WTC11 (cell line): ENCODE data around the gene ZNF555. TPM values are rescaled to one million over a fixed set of nuclear protein-coding genes. Genes with fewer than 3 reads are reported as not detected.

Source experiments
- ATAC-seq: fragments of 200-7000 bp; cut with Tn5 transposase; 2 replicates; pipeline ENCODE4 v1.10.0; 2021; ENCODE audit warnings: mild to moderate bottlenecking, moderate library complexity
- CTCF ChIA-PET: fragments of 300-600 bp; sonication (Branson Sonifier 250); formaldehyde crosslinking; loops from one replicate; lab custom pipeline; 2021; ENCODE audit warnings: antibody characterized with exemption; lab: Charles Lee
- POLR2A ChIA-PET: fragments of 350-600 bp; sonication (Branson Sonifier 250); formaldehyde crosslinking; loops from one replicate; lab custom pipeline; 2021; ENCODE audit warnings: antibody characterized with exemption; lab: Charles Lee
- DNase-seq: peaks from one replicate; pipeline ENCODE4 v3.0.0; 2021; ENCODE audit warnings: low spot score
- H3K27ac Mint-ChIP-seq: 2 replicates; pipeline ENCODE4 v1.8.0; 2021; ENCODE audit warnings: mixed read lengths
- H3K27me3 Mint-ChIP-seq: 2 replicates; pipeline ENCODE4 v1.8.0; 2021; ENCODE audit warnings: low read depth, mild to moderate bottlenecking, moderate library complexity, mixed read lengths
- H3K36me3 Mint-ChIP-seq: 2 replicates; pipeline ENCODE4 v1.8.0; 2021; ENCODE audit warnings: mixed read lengths
- H3K4me1 Mint-ChIP-seq: 2 replicates; pipeline ENCODE4 v1.8.0; 2022; ENCODE audit warnings: mixed read lengths
- H3K4me3 Mint-ChIP-seq: 2 replicates; pipeline ENCODE4 v1.8.0; 2021; ENCODE audit warnings: mild to moderate bottlenecking, moderate library complexity, mixed read lengths
- H3K9me3 Mint-ChIP-seq: 2 replicates; pipeline ENCODE4 v1.8.0; 2021; ENCODE audit warnings: mixed read lengths
- ATF1 ChIP-seq: sonication (generic); formaldehyde crosslinking; IDR thresholded peaks from 2 replicates; pipeline ENCODE4 v1.8.1; 2023; ENCODE audit warnings: mild to moderate bottlenecking, moderate library complexity, missing genetic modification reagents
- ESRRA ChIP-seq: sonication (generic); formaldehyde crosslinking; IDR thresholded peaks from 2 replicates; pipeline ENCODE4 v1.8.1; 2022; ENCODE audit warnings: mild to moderate bottlenecking, missing genetic modification reagents, borderline replicate concordance
- FOXJ3 ChIP-seq: sonication (generic); formaldehyde crosslinking; IDR thresholded peaks from 2 replicates; pipeline ENCODE4 v1.9.0; 2021; ENCODE audit warnings: missing genetic modification reagents, mild to moderate bottlenecking, borderline replicate concordance
- GTF2I ChIP-seq: fragments of 250-450 bp; sonication (Bioruptor Pico); conservative IDR thresholded peaks from 2 replicates; pipeline ENCODE4 v1.4.0; 2021; ENCODE audit warnings: mild to moderate bottlenecking
- HMGA2 ChIP-seq: fragments of 250-450 bp; sonication (Bioruptor Pico); IDR thresholded peaks from 2 replicates; pipeline ENCODE4 v1.4.0; 2021; ENCODE audit warnings: mild to moderate bottlenecking, moderate library complexity
- MXD4 ChIP-seq: fragments of 250-450 bp; sonication (Bioruptor Pico); IDR thresholded peaks from 2 replicates; pipeline ENCODE4 v1.8.0; 2021; ENCODE audit warnings: mild to moderate bottlenecking, moderate library complexity, borderline replicate concordance
- PRRX2 ChIP-seq: fragments of 250-450 bp; sonication (Bioruptor Pico); IDR thresholded peaks from 2 replicates; pipeline ENCODE4 v1.8.0; 2021; ENCODE audit warnings: mild to moderate bottlenecking
- total RNA-seq: library from RNA; stranded (reverse); gene quantifications from 3 replicates; pipeline ENCODE4 v1.2.3, GENCODE V29; 2021
- TF ChIP-seq, protein P1 (sequence below): fragments of 200-600 bp; IDR thresholded peaks from 2 replicates; pipeline ENCODE4 v1.8.0; 2022; ENCODE audit warnings: antibody characterized with exemption
- TF ChIP-seq, protein P2 (sequence below): sonication (generic); formaldehyde crosslinking; IDR thresholded peaks from 2 replicates; pipeline ENCODE4 v1.8.1; 2022; ENCODE audit warnings: low read depth, missing genetic modification reagents, borderline replicate concordance
- TF ChIP-seq, protein P3 (sequence below): sonication (generic); formaldehyde crosslinking; IDR thresholded peaks from 2 replicates; pipeline ENCODE4 v1.8.1; 2023; ENCODE audit warnings: mild to moderate bottlenecking, missing genetic modification reagents, moderate library complexity
- TF ChIP-seq, protein P4 (sequence below): sonication (generic); formaldehyde crosslinking; IDR thresholded peaks from 2 replicates; pipeline ENCODE4 v1.8.1; 2022; ENCODE audit warnings: low read depth, mild to moderate bottlenecking, moderate library complexity, missing genetic modification reagents, borderline replicate concordance
- TF ChIP-seq, protein P5 (sequence below): sonication (generic); formaldehyde crosslinking; IDR thresholded peaks from 2 replicates; pipeline ENCODE4 v1.8.1; 2022; ENCODE audit warnings: mild to moderate bottlenecking, moderate library complexity, missing genetic modification reagents
- TF ChIP-seq, protein P6 (sequence below): sonication (generic); formaldehyde crosslinking; IDR thresholded peaks from 2 replicates; pipeline ENCODE4 v1.8.0; 2022; ENCODE audit warnings: mild to moderate bottlenecking, missing genetic modification reagents

The ZNF555 gene
- total RNA-seq, 1 experiment from 2014 or later = 6.6 TPM

DNA sequence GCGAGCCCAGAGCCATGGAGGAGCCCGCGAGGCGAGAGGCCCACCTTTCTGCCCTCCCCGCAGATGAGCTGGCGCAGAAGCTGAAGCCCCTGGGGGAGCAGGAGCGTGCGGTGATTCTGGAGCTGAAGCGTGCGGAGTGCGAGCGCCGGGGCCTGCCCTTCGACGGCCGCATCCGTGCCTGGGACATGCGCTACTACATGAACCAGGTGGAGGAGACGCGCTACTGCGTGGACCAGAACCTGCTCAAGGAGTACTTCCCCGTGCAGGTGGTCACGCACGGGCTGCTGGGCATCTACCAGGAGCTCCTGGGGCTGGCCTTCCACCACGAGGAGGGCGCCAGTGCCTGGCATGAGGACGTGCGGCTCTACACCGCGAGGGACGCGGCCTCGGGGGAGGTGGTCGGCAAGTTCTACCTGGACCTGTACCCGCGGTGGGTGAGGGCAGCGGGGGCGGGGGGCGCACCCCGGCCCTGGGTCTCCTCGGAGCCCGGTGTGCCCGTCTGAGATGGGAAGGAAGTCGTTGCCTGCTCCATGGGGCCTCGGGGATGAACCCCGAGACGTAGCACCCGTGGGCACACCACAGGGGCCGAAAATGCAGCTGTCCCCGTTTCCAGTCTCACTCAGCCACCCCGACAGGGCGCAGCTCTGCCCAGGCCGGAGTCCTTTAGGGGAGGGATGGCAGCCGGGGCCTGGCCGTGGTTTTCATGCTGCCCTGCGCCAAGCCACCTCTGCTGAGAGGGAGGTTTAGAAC, 33.7 kb upstream of the ZNF555 start (continued):
- TF ChIP-seq, protein P1, sequence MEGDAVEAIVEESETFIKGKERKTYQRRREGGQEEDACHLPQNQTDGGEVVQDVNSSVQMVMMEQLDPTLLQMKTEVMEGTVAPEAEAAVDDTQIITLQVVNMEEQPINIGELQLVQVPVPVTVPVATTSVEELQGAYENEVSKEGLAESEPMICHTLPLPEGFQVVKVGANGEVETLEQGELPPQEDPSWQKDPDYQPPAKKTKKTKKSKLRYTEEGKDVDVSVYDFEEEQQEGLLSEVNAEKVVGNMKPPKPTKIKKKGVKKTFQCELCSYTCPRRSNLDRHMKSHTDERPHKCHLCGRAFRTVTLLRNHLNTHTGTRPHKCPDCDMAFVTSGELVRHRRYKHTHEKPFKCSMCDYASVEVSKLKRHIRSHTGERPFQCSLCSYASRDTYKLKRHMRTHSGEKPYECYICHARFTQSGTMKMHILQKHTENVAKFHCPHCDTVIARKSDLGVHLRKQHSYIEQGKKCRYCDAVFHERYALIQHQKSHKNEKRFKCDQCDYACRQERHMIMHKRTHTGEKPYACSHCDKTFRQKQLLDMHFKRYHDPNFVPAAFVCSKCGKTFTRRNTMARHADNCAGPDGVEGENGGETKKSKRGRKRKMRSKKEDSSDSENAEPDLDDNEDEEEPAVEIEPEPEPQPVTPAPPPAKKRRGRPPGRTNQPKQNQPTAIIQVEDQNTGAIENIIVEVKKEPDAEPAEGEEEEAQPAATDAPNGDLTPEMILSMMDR = no peak

DNA sequence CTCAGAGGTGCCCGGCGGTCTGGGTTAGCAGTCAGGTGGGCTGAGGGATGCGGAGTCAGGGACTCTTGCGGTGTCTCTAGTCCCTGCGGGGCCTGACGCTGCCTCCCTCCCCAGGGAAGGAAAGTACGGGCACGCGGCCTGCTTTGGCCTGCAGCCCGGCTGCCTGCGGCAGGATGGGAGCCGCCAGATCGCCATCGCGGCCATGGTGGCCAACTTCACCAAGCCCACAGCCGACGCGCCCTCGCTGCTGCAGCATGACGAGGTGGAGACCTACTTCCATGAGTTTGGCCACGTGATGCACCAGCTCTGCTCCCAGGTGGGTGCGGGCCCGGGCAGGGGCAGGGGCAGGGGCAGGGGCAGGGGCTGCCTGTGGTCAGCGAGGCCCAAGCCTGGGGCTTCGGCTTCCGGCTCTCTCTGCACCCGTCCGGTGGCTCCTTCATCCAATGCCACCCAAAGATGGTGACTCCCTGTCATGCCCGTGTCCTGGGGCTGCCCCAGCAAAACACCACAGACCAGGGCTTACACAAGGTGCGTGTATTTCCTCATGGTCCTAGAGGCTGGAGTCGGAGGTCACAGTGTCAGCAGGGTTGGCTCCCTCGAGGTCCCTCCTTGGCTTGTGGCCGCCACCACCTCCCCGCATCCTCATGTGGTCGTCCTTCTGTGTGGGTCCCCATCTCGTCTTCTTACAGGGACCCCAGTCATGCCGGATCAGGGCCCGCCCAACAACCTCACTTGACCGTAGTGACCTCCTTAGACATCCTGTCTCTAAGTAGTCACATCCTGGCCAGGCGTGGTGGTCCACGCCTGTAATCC, 32.9 kb upstream of the ZNF555 start:
- Mint-ChIP-seq H3K36me3 (peaks cover 23% of the 10 kb centered on the region), H3K27me3 (no peaks in the 10 kb centered on the region), H3K9me3 (no peaks in the 10 kb centered on the region), H3K4me3 (no peak overlapping the region), H3K4me1 (no peaks in the 10 kb centered on the region), H3K27ac (no peak overlapping the region)
- DNase-seq = no peak
- TF ChIP-seq, protein P2, sequence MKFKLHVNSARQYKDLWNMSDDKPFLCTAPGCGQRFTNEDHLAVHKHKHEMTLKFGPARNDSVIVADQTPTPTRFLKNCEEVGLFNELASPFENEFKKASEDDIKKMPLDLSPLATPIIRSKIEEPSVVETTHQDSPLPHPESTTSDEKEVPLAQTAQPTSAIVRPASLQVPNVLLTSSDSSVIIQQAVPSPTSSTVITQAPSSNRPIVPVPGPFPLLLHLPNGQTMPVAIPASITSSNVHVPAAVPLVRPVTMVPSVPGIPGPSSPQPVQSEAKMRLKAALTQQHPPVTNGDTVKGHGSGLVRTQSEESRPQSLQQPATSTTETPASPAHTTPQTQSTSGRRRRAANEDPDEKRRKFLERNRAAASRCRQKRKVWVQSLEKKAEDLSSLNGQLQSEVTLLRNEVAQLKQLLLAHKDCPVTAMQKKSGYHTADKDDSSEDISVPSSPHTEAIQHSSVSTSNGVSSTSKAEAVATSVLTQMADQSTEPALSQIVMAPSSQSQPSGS (CRISPR knock-in tag) = no peak
- TF ChIP-seq FOXJ3 (CRISPR knock-in tag) (no peak), HMGA2 (no peak), PRRX2 (CRISPR knock-in tag) (no peak), MXD4 (CRISPR knock-in tag) (no peak), ESRRA (CRISPR knock-in tag) (no peak), ATF1 (CRISPR knock-in tag) (no peak), GTF2I (CRISPR knock-in tag) (no peak)
- TF ChIP-seq, protein P3, sequence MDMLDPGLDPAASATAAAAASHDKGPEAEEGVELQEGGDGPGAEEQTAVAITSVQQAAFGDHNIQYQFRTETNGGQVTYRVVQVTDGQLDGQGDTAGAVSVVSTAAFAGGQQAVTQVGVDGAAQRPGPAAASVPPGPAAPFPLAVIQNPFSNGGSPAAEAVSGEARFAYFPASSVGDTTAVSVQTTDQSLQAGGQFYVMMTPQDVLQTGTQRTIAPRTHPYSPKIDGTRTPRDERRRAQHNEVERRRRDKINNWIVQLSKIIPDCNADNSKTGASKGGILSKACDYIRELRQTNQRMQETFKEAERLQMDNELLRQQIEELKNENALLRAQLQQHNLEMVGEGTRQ (CRISPR knock-in tag) = no peak
- TF ChIP-seq, protein P4, sequence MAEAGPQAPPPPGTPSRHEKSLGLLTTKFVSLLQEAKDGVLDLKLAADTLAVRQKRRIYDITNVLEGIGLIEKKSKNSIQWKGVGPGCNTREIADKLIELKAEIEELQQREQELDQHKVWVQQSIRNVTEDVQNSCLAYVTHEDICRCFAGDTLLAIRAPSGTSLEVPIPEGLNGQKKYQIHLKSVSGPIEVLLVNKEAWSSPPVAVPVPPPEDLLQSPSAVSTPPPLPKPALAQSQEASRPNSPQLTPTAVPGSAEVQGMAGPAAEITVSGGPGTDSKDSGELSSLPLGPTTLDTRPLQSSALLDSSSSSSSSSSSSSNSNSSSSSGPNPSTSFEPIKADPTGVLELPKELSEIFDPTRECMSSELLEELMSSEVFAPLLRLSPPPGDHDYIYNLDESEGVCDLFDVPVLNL = no peak
- TF ChIP-seq, protein P5, sequence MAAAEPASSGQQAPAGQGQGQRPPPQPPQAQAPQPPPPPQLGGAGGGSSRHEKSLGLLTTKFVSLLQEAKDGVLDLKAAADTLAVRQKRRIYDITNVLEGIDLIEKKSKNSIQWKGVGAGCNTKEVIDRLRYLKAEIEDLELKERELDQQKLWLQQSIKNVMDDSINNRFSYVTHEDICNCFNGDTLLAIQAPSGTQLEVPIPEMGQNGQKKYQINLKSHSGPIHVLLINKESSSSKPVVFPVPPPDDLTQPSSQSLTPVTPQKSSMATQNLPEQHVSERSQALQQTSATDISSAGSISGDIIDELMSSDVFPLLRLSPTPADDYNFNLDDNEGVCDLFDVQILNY (CRISPR knock-in tag) = no peak
- TF ChIP-seq, protein P6, sequence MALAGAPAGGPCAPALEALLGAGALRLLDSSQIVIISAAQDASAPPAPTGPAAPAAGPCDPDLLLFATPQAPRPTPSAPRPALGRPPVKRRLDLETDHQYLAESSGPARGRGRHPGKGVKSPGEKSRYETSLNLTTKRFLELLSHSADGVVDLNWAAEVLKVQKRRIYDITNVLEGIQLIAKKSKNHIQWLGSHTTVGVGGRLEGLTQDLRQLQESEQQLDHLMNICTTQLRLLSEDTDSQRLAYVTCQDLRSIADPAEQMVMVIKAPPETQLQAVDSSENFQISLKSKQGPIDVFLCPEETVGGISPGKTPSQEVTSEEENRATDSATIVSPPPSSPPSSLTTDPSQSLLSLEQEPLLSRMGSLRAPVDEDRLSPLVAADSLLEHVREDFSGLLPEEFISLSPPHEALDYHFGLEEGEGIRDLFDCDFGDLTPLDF (CRISPR knock-in tag) = no peak
- ChIA-PET POLR2A (no interaction called here), CTCF (no interaction called here)
- no peak for ATAC-seq
